ENCODE results near the gene RASSF9.

DNA sequence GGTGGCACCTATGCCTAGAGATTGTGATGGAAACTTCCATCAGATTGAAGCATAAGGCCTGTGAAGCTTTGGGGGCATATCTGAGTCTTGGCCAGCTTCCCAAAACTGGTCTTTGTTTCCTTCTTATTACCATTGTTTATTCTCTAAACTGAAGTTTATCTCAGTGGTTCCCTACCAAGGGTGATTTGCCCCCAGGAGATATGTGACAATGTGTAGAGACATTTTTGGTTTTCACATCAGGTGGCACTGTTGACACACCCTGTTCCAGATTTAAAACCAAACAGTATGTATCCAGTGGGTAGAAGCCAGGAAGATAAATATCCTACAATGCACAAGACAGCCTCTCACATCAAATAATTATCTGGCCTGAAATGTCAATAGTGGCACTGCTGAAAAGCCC lies 22.1 kb downstream of the RASSF9 start:
- TF ChIP-seq, protein P1, sequence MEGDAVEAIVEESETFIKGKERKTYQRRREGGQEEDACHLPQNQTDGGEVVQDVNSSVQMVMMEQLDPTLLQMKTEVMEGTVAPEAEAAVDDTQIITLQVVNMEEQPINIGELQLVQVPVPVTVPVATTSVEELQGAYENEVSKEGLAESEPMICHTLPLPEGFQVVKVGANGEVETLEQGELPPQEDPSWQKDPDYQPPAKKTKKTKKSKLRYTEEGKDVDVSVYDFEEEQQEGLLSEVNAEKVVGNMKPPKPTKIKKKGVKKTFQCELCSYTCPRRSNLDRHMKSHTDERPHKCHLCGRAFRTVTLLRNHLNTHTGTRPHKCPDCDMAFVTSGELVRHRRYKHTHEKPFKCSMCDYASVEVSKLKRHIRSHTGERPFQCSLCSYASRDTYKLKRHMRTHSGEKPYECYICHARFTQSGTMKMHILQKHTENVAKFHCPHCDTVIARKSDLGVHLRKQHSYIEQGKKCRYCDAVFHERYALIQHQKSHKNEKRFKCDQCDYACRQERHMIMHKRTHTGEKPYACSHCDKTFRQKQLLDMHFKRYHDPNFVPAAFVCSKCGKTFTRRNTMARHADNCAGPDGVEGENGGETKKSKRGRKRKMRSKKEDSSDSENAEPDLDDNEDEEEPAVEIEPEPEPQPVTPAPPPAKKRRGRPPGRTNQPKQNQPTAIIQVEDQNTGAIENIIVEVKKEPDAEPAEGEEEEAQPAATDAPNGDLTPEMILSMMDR (IDR thresholded peaks at IDR 0.05; ENCODE audit: low read depth, low read length), result no peak
- TF ChIP-seq POLR2A (IDR thresholded peaks at IDR 0.05; ENCODE audit: extremely low read depth, insufficient read length), result no peak
- TF ChIP-seq, protein P2, sequence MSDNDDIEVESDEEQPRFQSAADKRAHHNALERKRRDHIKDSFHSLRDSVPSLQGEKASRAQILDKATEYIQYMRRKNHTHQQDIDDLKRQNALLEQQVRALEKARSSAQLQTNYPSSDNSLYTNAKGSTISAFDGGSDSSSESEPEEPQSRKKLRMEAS (IDR thresholded peaks at IDR 0.05; ENCODE audit: low read depth, low read length), result no peak
- no peak for TF ChIP-seq MYC (IDR thresholded peaks at IDR 0.05; ENCODE audit: low read depth, low read length)

Measured in NB4 (cell line).